ENCODE data around the gene CALD1.
A peak's percentile ranks its signal among the peaks of the same experiment; 100 is the strongest.

The CALD1 gene

DNA sequence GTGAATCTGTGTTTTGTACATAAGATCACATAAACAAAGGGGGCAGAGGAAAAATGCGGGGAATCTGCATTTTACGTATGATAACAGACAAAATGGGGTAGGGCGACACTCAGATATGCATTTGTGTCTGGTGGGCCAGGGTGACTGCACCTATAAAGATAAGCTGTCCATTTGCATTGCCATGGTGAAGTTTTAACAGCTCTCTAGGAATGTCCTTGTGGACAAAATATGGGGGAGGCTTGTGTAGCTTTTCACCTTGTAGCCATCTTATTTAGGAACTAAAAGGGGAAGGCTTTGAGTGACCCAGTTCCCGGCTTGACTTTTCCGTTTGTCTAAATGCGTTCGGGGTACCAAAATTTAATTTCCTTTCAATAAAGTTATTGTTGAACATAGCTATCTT lies 114.5 kb downstream of the CALD1 start:
- no peak for DNase-seq (ENCODE audit: low read depth)

DNA sequence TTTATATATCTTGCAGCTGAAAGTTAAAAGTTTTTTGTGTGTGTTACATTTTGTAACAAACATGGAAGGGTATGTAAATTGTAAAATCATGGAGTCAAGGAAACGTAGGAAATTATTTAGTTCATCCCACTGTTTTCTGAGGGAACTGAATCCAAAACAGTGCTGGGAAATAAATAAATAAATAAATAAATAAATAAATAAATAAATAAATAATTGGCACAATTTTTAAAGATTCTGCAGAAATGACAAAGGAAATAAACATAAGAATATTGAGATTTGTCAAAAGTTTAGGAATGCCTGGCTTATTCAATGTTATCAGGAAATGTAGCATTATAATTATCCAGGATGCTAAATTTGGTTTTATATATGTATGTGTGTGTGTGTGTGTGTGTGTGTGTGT lies 115.5 kb downstream of the CALD1 start:
- no peak for DNase-seq (ENCODE audit: low read depth)

DNA sequence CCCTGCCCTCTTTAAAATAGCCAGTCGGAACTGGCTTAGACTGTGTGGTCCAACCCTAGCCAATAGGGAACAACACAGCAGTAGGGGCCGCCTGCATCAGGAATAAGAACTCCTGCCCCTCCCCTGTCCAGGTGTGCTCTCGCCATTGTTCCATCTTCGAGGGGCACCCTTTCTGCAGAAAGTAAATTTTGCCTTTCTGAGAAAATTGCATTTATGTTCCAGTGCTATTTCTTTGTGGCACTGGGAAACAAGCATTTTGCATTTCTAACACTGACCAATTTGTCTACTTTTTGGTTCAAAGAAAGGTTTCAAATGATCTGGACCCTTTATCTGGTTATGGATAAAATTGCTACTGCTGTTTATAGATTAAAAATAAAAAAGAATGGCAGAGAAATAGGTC lies 116.6 kb downstream of the CALD1 start:
- DNase-seq (ENCODE audit: low read depth) = no peak

DNA sequence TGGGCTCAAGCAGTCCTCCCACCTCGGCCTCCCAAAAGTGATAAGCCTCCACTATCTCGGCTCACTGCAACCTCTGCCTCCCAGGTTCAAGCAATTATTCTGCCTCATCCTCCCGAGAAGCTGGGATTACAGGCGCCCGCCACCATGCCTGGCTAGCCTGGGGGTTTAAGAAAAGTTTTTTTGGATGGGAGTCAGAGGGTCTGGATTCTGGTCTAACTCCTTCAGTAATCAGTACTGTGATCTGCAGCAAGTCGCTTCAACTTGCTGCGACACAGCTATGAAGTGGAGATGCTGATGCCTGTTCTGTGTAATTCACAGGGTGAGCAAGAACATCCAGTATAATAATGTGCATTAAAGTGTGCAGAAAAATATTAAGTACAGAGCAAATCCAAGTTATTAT lies 118.5 kb downstream of the CALD1 start:
- DNase-seq (ENCODE audit: low read depth) = no peak

DNA sequence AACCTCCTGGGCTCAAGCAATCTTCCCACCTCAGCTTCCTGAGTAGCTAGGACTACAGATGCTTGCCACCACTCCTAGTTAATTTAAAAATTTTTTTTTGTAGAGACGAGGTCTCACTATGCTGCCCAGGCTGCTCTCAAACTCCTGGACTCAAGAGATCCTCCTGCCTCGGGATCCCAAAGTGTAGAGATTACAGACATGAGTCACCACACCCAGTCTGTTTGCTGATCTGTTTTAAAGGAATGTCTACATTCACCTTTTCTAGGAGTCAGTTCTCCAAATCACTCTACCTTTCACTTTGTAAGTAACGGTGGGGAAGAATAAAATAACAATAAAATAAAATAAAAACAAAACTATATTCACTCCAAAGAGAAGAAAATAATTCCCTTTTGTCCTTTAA lies 120.3 kb downstream of the CALD1 start:
- DNase-seq (ENCODE audit: low read depth) = peak; percentile 65

DNA sequence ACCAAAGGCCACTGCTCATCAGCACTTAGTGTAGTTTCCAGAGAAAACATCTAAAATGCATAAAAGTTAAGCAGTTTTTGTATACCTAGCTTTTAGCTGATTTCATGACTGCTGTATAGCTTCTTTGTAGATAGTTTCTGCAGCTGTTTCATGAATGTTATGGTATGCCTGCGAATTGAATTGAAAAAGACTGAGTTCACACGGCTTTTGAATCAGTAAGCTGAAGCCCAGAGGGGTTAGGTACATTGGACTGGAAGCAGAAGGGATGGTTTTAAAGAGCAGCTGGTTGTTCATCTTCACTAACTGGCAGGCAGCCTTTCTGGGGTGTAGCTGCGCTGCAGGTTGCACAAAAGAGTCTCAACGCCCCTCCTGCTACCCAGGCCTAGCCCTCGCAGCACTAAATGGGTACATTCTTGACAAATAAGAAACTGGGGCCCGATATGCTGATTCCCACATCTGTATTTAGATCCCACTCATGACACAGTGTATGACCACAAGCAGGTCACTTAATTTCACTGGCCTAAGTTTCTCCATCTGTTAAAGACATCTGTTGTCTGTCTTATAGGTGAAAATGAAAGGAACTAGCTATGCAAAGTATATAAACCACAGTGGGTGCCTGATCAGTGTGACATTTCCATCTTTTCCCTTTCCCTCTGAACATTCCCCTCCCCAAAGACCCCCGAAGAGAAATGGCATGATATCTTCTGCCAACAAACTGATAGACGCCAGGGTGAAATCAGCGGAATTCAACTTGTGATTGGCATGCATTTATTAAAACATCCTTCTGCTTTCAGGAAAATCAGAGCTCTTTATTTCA lies 120.9 kb downstream of the CALD1 start:
- DNase-seq (ENCODE audit: low read depth) = no peak

DNA sequence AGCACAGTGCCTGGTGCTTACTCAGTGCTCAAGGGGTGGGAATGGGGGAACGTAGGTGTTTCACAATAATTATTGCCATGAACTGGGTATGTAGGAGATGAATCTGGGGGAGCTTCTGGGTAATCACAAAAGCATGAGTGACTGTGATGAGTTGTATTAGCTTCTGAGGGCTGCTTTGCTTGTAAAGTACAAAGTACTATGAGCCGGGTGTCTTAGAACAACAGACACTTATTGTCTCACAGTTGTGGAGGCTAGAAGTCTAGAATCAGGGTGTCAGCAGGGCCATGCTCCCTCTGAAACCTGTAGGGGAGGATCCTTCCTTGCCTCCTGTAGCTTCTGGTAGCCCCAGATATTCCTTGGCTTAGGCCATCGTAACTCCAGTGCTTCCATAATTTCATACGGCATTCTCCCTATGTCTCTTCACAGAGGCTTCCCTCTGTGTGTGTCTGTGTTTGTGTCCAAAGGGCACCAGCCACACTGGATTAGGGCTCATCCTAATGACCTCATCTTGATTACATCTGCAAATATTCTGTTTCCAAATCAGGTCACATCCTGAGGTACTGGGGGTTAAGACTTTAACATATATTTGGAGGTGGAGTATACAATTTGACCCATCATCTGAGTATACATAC lies 122.1 kb downstream of the CALD1 start:
- no peak for DNase-seq (ENCODE audit: low read depth)

DNA sequence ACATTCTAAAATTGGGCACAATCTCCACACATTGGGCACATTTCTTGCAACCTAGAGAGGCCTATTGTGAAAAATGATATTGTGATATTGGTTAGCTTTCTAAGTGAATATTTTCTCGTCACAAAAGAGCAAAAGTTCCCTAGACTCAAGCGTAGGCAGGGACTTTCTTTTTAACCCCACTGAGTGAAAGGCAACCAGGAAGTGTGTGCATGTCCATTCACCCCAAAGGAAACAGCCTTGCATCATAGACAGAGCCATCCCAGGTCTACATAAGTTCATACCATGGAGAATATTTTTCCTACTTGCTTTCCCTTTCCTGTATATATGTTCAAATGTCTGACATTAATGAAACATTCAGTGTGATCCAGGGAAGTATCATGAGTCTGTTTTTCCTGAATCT lies 122.6 kb downstream of the CALD1 start:
- no peak for DNase-seq (ENCODE audit: low read depth)

DNA sequence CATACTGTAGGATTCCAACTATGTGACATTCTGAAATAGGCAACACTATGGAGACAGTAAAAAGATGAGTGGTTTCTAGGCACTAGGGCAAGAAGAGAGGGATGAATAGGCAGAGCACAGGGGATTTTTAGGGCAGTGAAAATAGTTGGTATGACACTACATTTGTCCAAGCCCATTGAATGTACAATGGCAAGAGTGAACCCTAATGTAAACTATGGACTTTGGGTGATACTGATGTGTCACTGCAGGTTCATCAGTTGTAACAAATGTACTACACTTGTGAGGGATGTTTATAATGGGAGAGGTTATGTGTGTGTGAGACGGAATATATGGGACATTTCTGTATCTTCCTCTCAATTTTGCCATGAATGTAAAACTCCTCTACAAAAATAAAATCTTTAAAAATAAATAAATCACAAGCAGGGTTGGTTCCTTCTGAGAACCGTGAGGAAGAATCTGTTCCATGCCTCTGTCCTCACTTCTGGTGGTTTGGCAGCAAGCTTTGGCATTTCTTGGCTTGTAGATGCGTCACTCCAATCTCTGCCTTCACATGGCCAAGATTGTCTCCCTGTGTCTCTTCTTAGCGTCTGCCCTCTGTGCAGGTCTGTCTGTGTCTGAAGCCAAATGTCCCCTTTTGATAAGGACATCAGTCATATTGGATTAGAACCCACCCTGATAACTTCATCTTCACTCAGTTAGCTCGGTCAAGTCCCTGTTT lies 123.8 kb downstream of the CALD1 start:
- peak; percentile 64 for DNase-seq (ENCODE audit: low read depth)

DNA sequence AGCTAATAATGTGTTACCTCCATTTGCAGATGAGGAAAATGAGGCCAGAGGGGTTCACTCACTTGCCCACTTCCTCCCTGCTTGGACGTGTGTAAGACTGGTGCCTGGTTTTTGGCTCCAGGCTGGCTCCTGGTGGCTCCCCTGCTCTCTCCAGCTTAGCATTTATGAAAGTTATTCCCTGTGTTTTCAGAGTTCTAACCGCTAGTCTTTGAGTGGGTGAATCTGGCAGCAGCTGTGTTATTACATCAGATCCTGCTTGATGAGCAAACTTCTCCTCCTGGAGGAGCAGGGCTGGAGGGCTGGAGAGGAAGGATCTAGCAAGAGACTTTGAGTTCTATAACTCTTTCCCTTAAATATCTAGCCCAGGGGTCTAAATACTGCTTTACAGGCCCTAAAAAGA lies 125.9 kb downstream of the CALD1 start:
- DNase-seq (ENCODE audit: low read depth) = peak; percentile 85

DNA sequence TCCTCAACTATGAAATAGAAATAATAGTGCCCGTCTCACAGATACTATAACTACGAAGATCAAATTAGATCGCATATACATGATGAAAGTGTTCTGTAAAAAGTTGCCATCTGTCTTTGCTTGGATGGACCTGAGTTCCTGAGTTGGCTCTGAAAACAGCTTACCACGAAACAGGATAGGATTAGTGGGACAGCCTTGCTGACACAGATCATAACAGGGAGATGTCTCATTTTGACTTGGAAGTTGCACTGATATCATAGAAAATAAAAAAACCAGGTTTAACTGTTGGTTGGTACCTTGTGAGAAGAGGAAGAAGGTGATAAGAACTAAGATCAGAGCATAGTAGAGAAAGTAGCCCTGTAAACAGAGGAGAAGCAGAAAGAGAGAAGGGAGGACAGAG lies 127.6 kb downstream of the CALD1 start:
- no peak for DNase-seq (ENCODE audit: low read depth)

DNA sequence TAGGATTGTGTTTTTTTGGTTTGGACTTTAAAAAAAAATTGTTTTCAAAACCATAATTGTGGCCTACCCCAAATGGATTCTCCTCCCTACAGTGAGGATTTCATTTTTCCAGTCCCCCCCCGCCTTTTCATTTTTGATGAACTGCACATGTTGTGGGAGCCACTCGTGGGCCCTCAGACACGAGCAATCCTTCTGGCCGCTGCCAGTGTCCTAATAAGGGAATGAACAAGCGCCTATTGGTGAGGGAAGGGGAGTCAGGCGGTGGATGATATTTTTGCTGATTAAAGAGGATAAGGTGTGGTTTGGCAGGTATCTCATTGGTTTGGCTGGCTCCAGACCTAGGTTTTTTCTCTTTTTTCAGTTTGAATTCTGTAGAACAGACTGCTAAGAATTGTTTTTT lies 128.2 kb downstream of the CALD1 start:
- DNase-seq (ENCODE audit: low read depth) = no peak

DNA sequence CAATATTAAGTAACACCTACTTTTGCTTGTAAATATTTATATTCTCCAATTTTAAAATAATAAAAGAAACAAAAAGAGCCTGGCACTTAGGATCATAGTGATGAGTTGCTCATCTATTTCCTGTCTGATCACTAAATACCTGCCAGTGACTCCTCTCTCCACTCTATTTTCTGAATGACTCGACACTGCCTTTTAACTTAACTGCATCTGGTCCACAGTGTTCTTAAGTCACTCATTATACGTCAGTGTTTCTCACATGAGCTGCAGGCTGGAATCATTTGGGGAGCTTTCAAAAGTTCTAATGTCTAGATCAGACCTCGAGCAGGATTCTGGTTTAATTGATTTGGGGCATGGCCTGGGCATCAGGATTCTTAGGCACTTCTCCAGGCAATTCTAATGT lies 128.9 kb downstream of the CALD1 start:
- DNase-seq (ENCODE audit: low read depth) = peak; percentile 53

DNA sequence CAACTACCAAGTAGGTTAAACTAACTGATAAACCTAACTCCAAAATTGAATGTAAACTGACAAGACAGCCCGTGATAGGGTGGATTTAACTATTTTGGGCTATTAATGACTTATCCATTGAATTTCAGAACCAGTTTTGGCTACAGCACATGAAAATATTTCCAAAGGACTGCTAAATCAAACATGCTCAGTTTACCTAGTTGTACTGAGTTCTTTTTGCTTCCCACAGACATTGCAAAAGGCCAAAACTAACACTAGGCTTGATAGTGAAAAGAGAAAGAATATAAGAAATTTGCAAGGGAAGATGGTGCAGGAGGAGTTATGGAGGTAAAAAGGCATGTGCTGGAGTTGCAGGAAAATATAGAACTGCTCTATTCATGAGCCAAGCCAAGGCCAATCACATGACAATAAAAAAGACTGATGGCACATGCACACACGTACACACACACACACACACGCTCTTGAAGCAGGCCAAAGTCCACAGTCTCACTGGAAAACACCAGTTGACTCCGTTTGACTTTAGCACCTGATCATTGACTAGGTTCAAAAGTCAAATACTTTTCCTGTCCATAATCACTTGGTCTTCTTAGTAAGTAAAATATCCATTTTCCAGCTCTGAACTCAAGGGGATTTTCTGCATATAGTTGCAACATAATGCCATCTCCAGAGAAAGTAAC lies 130.9 kb downstream of the CALD1 start:
- DNase-seq (ENCODE audit: low read depth) = no peak

DNA sequence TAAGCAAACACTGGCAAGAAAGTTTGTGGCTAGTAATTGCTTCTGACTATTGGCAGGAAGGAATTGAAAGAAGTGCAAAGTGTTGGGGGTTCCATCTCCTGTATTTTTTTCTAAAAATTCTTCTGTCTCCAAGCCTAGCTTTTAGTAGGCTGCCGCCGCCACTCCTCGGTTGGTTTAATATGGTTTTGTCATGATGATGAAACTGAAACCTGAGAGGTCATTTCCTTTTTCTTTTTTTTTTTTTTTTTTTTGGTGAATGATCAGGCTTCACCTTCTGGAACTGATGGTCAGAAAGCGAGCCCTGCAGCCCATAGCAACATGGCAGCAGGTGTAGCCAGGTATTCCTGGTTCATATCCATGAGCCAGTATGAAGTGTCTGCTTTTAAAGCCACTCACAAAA lies 131.5 kb downstream of the CALD1 start:
- no peak for DNase-seq (ENCODE audit: low read depth)

DNA sequence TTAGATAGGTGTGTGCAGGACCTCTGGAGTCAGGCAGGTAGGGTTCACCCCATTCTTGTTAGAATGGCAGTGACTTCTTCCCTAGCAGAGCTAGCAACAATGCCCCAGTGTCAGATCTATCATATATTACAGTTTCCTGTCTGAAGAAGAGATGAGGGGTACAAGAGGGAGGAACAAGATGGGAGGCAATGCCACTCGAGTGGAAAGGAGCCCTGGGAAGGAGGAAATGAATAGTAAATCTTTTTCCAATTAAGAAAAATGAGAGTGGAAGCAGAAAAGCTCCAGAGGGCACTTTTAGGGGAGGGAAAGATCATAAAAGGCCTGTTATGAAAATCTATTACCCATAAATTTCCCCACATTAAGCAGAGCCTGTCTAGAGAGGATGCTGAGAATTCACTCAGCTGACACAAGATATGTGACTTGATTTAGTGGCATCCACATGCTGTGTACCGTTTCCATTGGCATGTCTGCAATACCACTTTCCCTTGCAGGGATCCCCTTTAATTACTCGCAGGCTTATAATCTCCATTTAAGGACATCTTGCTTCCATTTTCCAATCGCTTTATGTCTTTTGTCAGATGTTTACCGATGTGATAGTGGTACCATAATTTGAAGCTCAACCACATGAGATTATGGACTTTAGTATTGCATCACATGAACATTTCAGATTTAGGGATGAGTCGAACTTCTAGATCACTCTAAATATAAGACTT lies 136.9 kb downstream of the CALD1 start:
- DNase-seq (ENCODE audit: low read depth) = peak; percentile 71

DNA sequence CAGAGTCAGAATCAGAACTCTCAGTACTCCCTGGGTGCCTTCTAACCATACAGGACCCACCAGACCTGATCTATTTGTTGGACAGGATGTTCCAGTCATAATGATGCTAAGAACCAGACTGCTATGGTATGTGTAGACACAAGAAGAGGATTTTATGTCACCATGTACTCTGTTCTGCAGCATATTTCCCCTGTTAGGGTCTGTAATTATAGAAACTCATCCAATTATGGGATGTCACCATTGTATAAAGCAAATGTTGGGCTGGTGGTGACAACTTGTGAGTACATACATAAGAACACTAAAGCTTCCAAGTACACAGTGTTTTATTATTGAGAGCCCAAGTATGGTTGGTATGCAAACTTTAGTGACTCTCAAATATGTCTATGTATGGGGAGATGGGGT lies 139.8 kb downstream of the CALD1 start:
- DNase-seq (ENCODE audit: low read depth) = peak; percentile 74

DNA sequence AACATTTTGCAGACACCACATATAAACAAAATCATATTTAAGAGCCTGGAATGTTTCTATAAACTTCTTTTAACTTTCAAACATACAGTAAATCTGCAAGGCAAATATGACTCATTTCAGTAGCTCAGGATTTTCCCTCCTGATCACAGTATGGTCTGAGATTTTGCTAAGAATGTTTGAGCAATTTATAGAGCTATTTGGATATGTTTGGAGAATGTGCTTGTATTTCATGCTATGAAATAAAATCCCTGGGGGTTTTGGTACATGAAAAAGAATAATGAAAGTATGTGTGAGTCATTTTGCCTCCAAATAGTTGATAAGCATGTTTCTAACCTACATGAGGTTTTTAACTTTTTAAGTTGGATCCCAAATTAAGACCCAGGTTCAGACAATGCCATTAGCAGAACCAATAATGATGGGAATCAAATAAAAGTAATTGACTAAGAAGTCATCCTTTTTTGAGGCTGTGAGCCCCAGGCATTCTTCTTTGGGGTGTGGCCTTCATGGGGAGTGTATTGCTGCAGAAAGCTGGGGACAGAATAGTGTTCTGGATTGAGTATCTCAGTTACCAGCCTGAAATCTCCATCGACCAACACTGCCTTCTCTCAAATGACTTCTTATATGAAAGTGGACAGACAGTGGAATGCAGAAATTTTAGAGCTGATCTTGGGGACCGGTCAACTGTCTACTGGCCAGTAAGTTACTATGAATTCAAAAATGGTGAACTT lies 140.8 kb downstream of the CALD1 start:
- DNase-seq (ENCODE audit: low read depth) = peak; percentile 97

DNA sequence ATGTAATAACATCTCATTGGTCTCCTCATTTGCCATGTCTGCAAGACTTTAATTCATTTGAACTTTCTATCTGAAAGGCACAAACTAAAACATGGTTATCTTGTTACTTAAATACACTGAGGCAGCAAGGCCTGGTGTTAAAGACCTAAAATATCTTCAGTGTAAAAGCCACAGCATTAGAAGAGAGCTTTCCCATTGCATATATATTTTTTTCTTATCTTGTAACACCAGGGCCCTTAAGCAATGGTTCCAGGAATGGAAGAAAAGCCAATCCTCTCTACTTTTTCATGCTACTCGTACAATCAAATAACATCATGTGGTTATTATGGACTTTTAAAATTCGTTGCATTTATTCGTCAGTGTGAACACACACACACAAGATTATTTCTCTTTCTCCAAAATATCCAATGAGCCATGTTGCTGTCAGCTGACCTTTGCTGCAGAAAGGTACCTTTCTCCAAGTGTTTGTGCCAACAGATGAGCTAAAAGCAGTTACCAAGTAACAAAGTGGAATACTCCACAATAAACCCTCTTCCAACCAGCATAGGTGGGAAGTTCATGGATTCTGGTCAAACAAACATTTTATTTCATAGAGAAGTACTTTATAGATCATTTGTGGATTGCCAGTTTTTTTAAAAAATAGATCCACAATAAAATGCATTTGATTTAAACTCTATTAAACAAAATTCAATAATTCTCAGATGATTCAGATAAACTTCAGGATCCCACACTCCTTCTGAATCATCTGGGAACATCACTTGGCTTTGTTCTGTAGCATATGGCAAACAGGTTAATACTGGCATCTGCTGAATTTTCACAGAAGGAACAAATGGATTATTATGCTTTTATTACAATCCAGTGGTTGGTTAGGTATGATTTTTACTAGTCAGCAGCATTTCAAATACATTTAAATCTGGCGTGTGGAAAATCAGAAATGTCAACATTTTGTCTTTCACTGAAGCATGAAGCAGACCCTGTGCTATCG lies 143.6 kb downstream of the CALD1 start:
- no peak for DNase-seq (ENCODE audit: low read depth)

DNA sequence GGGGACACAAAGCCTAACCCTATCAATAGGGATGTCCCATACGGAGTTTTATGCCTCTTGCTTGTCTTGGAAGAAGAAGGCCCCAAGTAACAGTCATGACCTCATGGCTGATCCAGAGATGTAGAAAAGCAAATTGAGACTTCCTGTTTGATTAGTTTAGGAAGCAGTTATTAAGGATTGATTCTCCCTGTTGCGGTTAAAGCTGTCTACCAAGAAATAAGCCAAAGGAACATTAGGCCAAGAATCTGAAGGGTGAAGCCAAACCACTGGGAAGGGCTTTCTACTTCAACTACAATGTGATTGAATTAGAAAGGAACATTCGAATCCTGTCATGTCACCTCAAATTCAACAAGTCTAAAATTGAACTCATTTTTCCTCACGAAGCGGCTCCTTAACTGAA lies 146.3 kb downstream of the CALD1 start:
- no peak for DNase-seq (ENCODE audit: low read depth)

Data from EH (cell line).